GM12872 (cell line): Measurements from ENCODE around the gene TMEM106C.

Source experiments
- TF ChIP-seq, protein P1 (sequence below): IDR thresholded peaks from 3 replicates; pipeline ENCODE4 v1.5.1; 2011; ENCODE audit warnings: low read depth, mild to moderate bottlenecking, low read length, moderate library complexity; ENCODE audit not compliant: insufficient read depth

The TMEM106C gene

DNA sequence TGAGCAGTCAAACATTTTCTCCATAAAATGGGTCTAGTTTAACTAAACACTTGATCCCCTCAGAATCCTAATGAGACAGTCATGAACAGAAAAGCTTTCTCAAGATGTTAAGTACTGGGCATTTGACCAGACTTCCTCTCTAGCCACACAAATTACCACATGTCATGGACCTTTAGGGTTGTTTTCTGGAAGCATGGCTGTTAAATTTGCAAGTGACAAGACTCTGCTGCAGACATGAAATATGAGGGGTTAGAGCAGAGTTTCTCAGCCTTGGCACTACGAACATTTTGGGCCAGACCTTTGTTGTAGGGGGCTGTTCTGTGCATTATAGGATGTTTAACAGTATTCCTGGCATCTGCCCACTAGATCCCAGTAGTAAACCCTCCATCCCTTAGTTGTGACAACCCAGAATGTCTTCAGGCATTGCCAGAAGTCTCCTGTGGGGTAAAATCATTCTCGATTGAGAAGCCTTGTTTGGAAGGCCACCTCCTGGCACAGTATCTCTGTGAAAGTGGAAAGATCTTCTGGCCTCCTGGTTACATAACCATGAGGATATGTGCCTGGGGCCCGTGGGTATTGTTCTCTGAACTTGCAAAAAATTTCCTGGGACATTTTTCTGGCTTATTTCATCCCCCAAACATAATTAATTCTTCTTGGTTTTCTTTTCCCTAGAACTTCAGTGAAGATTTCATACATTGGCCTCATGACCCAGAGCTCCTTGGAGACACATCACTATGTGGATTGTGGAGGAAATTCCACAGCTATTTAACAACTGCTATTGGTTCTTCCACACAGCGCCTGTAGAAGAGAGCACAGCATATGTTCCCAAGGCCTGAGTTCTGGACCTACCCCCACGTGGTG is 4.3 kb downstream of the TMEM106C start:
- TF ChIP-seq, protein P1, sequence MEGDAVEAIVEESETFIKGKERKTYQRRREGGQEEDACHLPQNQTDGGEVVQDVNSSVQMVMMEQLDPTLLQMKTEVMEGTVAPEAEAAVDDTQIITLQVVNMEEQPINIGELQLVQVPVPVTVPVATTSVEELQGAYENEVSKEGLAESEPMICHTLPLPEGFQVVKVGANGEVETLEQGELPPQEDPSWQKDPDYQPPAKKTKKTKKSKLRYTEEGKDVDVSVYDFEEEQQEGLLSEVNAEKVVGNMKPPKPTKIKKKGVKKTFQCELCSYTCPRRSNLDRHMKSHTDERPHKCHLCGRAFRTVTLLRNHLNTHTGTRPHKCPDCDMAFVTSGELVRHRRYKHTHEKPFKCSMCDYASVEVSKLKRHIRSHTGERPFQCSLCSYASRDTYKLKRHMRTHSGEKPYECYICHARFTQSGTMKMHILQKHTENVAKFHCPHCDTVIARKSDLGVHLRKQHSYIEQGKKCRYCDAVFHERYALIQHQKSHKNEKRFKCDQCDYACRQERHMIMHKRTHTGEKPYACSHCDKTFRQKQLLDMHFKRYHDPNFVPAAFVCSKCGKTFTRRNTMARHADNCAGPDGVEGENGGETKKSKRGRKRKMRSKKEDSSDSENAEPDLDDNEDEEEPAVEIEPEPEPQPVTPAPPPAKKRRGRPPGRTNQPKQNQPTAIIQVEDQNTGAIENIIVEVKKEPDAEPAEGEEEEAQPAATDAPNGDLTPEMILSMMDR, result no peak

DNA sequence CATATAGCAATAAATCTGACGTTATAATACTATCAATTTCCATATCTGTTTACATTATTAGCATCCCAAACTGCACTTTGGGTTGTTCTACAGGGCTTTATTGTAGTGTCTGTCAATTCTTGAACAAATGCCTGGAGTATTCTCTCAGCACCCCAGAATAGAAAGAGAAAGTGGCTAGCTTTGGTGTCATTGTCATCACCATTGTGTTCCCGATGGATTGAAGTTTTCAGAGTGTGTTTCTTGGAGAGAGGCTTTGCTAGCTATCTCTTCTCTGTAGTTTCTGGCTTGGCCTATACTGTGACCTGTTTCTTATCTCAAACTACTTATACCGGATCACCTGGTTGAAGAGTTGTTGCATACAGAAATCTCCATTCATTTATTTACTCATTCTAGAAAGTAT is 6.4 kb downstream of the TMEM106C start:
- TF ChIP-seq, protein P1, result no peak

DNA sequence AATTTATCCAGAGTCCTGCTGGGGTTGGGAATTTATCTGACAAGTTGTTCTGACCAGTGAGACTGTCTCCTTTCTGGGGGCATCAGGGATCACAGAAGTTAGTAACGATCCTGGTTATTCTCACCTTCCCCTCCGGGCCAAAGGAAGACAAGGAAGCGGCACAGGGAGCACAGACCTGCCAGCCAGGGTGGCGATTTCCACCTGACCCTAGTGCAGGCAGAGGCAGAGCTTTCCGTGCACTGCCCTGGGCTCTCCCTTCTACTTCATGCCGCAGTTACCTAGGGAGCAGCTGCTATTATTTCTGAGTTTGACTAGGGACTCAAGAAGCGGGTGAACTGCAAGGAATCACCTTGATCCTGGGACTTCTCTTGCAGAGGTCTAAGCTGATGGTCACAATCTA is 7.4 kb downstream of the TMEM106C start:
- TF ChIP-seq, protein P1, result no peak

DNA sequence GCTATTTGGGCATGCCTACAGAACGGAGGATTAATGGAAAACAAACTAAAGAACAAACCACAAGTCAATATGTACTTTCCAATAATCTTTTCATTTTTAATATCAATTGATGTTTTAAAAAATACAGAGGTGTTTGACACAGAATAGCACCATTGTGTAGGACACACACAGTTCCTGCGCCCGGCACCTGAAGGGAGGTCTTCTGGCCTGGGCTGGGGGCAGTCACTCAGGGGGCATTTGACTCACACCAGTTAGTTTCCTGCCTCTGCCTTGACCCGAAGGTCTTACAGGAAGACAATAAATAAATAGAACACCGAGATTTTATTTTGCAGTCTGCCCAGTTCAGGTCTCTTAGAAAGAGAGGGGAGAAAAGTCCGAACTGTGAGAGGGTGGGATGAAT is 9.5 kb downstream of the TMEM106C start:
- TF ChIP-seq, protein P1, result no peak

DNA sequence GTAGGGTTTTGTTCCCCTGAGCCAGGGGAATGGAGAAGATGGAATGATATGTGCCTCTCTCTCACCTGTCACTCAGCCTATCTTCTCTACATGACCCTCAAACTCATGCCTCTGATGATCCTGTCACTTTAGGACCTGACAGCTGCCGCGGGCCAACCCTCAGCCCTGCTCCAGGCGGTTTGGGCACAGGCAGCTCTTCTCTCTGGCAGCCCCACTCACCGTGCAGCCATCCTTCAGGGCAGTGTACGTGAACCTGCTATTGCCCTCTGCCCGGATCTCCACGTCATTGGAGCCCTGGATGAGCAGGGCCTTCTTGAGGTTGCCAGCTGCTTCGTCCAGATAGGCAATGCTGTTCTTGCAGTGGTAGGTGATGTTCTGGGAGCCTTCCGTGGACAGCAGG is 10.5 kb downstream of the TMEM106C start:
- TF ChIP-seq, protein P1, result no peak

DNA sequence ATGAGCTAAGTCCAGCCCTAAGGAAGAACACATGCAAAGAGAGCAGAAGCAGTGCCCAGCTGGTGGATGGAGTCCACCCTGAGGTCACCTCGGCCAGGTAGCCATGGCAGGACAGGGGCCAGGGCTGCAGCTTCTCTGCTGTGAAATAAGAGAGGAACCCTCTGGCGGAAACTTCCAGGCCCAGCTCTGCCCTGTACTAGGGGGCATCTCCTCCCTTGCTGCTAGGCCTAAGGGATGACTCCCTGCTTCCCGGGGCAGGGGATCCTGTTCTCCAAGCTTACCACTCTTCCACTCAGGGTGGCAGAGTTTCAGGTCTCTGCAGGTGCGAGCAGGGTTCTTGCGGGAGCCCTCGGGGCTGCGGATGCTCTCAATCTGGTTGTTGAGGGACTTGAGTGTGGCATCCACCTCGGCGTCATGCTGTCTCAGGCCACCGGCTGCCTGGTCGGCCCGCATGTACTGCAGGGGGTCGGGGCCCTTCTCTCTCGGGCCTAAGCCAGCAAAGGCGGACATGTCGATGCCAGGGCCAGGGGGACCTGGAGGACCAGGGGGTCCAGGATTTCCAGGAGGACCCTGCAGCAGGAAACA is 11.7 kb downstream of the TMEM106C start:
- TF ChIP-seq, protein P1, result no peak

DNA sequence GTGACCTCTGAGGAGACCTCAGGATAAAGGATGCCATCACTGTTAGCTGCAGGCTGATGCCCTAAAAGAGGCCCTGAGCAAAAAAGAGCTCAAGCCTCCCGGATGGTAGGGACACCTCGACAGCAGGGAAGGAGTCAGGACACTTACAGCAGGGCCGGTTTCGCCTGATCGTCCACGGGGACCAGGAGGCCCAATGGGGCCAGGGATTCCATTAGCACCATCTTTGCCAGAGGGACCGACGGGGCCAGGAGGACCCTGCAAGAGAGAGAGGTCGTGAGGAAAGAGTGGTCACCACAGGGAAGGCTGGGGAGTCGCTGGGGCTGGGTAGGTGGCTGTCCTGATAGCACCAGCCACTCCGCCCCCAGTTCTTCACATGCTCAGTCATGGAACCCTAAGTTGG is 12.4 kb downstream of the TMEM106C start:
- TF ChIP-seq, protein P1, result no peak
